ENCODE measurements around the gene RNF7.

- TF ChIP-seq CTCF (IDR thresholded peaks at IDR 0.05; ENCODE audit: borderline replicate concordance, extremely low read depth, low read length, poor library complexity, severe bottlenecking) = no peak
- no peak for TF ChIP-seq EZH2 (IDR thresholded peaks at IDR 0.05; ENCODE audit: borderline replicate concordance, low read depth, low read length, severe bottlenecking)
Observed at GRCh38 chr3:141784096-141784495, 46.0 kb downstream of the RNF7 start.
